ENCODE results near the gene PHF2.

Gene PHF2

GRCh38 chr9:93634311-93635185 lies 58.2 kb downstream of the PHF2 start:
- no peak for DNase-seq

DNA sequence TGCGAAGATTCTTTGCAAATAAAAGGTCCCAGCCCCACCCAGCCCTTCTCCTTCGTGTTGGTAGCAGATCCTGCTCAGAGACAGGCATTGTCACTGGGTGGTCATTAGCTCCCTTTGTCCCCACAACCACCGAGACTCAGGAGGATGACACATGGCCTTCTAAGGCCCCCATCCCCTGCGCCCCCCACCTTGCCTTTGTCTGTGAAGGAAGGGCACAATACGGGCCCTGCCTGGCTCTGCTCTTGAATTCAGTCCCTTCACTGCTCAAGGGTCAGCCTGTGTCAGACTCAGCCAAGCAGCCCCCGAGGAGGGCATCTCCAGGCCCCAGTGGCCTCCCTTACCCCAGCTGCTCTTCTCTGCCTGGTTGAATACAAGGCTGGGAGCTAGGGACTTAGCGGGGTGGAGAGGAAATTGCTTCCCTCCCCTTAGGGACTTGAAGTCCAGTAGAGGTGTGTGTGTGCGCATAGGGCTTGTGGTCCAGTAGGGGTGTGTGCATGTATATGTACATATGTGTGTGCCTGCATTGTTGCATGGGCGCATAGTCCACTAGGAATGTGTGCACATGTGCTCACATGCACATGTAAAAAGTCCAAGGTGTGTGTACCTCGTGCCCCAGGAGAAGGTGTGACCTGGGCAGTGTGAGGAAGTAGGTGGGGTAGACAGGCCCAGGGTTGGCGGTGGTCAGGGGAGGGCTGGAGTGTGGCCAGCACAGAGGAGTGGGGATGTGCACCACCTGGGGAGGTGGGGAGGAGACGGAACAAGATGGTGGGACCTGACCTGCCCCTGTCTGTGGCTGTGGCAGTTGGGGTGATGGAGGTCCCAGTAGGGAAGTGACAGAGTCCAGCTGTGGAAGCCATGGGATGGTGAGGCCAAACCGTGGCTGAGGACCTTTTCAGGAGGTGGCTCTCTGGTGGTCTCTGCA lies 59.1 kb downstream of the PHF2 start:
- DNase-seq, result no peak

- no peak for DNase-seq
Measured at GRCh38 chr9:93636172-93636661, 59.8 kb downstream of the PHF2 start.

DNA sequence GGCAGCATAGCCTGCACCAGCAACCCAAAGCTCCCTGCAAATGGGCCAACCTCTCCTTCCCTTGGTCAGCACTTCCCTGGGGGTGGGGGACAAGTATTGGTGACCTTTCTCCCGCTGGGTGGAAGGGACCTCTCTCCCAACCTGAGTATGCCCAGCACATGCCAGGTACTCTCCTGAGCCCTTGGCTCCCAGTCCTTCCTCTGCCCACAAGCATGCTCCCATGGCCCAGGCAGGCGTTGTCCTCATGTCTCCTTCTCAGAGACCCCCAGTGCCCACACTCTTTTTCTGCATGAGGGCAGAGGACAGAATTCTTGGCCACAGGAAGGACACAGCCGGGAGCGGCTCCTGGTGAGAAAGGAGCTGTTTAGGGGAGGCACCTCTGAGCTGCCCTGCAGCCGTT lies 60.3 kb downstream of the PHF2 start:
- DNase-seq, result no peak

DNA sequence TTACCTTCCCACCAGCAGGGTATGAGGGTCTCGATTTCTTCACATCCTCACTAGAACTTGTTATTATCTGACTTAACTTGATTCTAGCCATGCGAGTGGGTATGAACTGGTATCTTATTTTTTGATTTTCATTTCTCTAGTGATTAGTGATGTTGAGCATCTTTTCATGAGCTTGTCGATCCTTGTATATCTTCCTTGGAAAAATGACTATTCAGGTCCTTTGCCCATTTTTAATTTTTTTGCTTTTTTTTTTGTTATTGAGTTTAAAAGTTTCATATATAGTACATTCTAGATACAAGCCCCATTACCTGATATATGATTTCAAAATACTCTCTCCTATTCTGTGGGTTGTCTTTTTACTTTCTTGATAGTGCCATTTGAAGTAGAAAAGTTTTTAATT lies 61.5 kb downstream of the PHF2 start:
- DNase-seq, result no peak

GRCh38 chr9:93640027-93640426 lies 63.6 kb downstream of the PHF2 start:
- no peak for DNase-seq

DNA sequence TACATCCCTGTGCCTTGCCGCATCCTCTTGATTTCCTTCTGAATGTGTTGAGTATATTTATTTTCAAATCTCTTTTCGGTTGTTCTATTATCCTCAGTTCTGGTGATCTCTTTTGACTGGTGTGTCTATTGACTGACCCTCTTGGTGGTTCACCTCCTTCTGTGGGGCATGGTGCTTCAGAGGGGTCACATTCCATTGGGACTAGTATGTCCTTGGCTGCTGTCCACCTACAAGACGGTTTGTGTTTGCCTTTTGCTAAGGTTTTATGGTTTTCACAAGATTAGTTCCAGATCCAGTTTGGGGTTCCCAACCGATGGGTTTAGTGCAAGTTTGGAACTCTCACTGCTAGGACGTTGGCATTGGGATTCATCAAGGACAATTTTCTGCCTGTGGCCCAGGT lies 66.6 kb downstream of the PHF2 start:
- DNase-seq, result no peak

DNA sequence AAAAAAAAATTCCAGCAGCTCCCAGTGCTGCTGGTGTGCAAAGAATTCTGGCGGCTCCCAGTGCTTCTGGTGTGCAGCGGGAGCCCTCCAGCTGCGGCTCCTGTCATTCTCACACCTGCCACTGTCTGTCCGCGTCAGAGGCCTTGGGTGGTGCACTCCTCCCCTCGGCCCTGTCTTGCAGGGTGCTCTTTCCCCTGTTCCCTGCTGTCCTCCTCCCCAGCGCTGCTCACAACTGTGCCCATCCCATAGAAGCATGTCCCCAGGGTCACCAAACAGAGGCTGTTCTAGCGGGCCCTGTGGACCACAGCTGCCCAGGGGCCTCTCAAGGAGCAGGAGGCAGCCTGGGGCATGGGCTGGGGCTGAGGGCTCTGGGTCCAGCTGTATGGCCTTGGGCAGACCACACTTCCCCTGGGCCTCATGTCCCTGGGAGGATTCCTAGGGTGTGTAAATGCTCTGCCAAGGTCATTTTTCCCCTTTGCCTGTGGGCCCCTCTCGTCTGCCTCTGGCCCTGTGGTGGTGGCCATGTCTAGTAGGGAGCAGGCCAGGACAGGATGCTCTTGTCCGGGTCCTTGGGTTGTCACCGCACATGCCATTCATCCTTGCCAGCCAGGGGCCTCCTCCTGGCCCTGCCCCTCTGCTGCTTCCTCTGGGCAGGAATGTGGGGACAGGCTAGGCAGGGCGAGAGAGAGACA lies 68.2 kb downstream of the PHF2 start:
- DNase-seq, result no peak

DNA sequence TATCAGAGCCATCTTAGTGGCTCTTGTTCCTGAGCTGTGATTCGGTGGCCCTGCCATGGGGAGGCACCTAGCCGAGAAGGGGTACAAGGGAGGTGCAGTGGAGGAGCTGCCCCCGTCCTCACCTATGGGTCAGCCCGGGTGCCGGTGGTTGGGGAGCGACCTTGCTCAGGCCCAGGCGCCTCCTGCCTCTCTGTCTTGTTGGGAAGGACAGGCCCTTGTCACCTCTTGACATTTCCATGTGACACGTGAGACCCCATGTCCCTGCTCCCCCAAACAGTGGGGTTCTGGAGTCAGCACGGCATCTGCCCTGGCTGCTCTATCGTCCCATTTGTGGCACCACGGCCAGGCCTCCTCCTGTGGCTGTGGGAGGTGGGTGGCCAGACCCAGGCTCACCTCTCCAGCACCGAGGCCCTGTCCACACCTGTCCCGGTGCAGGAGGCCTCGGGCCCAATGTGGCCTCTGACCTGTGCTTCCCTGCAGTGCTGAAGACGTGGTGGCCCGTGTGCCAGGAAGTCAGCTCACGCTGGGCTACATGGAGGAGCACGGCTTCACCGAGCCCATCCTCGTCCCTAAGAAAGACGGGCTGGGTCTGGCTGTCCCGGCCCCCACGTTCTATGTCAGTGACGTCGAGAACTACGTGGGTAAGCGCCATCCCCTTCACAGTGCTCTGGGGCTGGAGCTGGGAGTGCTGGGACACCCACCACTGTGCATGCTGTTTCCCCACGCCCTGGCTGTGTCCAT lies 68.9 kb downstream of the PHF2 start:
- DNase-seq, result no peak

GRCh38 chr9:93645921-93646639 lies 69.7 kb downstream of the PHF2 start:
- DNase-seq, result no peak

- no peak for DNase-seq
Measured at GRCh38 chr9:93646640-93647178, 70.3 kb downstream of the PHF2 start.

DNA sequence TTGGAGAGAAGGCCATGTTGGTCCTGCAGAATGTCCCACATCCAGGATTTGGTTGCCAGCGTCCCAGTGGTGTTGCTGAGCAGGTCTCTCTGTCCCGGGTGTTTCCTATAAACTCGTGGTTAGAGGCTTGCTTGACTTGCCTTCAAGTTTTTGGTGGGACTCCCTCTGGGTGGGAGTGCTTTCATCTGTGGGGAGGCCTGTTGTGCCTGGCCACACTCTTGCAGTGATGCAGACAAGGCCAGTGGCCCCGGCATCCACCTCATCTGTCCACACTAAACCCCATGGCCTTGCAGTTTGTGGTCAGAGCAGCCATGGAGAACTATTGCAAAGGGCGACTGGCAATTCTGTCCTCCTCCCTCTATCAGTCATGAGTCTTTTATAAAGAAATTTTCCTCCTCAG lies 71.8 kb downstream of the PHF2 start:
- DNase-seq, result no peak

DNA sequence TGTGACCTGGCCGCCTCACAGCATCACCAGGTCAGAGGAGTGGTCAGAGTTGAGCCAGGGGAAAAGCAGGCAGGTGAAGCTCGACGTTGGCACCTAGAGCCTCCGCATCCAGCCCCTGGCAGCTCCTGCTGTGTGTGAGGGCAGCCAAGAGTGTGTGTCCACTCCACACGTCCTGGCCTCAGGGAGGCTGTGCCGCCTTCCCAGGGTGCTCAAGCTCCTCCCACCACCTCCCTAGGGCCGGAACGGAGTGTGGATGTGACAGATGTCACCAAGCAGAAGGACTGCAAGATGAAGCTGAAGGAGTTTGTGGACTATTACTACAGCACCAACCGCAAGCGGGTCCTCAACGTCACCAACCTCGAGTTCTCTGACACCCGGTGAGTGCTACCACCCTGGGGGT lies 72.5 kb downstream of the PHF2 start:
- DNase-seq, result no peak

DNA sequence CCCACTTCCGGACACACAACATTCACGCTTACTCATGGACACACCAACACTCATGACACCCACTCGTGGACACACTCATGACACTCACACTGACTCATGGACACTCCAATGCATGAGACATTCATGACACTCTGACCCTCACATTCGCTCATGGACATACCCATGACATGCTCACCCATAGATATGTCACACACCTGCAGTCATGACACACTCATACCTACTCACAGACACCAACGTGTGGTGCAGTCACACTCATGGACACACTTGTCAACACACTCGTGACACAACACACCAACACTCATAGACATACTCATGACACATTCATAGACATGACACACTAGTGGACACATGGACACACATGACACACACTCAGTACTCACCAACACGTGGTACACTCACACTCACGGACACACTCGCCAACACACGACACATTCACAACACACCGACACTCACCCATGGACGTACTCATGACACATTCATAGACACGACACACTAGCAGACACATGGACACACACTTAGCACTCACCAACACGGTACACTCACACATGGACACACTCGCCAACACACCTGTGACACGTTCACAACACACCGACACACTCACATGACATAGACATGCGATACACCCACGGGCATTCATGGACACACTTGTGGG lies 73.4 kb downstream of the PHF2 start:
- DNase-seq, result no peak

- DNase-seq, result no peak
Measured at GRCh38 chr9:93650448-93650847, 74.1 kb downstream of the PHF2 start.

DNA sequence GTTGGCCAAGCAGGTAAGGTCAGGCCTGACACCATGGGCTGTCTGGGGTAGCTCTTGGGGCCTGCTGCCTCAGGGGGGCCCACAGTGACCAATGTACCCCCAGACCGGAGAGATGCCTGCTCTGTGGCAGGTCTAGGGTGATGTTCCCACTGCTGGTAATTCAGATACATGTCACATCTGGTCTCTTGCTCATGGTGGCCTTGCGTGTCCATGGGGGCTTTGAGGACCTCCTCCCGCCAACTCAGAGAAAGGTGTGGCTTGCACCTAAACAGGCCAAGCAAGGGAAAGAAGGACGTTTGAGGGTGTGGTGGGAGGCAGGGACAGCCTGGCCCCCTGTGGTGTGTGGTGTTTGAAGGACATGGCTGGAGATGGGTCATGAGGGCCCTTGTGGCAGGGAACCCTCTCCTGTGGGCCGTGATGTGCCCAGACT lies 75.2 kb downstream of the PHF2 start:
- no peak for DNase-seq

DNA sequence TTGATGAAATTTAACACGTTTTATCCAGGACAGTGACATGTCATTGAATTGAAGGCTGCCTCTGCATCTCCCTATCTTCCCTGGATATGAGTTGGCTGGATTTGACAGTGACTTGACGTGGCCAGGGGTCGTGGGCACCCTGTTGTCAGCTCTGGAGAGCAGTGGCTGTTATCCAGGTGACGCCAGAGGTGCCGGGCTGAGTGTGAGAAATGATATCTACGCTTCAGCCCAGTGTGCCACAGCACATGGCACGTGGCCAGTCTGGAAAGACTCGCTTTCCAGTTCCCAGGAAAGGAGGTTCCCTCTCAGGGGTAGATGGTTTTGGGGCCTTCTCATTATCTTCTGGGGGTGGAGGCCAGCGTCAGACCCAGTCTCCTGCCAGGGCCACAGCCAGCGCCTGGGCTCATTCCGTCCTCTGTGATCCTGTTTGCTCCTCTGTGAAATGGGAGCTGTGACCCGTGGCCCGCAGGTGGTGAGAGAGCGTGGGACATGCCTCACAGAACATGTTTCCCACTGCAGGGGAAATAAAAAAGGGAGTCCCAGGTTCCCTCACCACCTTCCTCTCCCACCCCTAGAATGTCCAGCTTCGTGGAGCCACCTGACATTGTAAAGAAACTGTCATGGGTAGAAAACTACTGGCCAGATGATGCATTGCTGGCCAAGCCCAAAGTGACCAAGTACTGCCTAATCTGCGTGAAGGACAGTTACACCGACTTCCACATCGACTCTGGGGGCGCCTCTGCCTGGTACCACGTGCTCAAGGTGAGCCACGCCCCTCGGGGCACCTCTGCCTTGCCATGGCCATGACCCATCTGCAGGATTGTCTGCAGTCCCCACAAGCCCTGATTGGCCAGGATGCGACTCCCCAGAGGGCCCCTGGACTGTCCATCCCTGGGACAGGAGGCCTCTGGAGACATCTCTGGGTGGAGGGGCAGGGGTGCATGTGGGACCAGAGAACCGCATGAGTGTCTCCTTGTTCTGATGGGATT lies 76.5 kb downstream of the PHF2 start:
- DNase-seq, result no peak

DNA sequence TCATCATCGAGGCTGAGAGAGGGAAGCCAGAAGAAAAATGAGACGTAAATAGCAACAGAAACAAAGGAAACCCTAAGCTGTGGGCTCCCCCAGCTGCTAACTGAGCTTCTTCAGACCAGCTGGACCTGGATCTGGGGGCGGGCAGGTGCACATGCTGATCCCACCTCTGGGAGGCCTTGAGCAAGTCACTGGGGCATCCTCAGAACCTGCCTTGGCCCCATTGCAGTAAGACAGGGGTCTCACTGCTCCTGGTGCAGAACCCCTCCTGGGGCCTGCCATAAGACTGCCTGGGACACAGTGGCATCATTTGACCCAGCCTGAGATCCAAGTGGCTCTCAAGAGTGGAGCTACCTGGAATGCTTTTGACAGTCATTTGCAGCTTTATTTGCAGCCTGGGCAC lies 77.4 kb downstream of the PHF2 start:
- no peak for DNase-seq

DNA sequence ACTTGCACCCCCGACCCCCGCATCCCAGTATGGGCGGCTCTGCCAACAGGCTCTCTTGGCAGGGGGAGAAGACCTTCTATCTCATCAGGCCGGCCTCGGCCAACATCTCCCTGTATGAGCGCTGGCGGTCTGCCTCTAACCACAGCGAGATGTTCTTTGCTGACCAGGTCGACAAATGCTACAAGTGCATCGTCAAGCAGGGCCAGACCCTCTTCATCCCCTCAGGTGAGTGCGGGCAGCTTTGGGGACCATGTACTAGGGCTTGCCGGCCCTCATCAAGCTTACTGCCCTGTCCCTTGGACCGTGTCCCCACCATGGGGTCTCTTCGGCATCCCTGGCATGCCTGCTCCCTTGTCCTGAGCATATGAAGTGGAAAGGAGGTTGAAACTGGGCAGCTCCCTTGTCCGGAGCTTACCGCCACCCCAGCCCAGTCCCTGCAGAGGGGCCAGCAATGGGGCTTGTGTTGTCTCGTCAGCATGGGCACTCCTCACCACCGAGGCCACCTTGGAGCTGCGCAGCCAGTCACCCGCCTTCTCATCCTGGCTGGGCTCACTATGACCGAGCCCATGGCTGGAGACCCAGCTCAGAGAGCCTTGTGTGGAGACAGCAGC lies 78.1 kb downstream of the PHF2 start:
- no peak for DNase-seq
